H1 (cell line): Measurements from ENCODE around the gene RGS11. TPM values are rescaled to one million over a fixed set of nuclear protein-coding genes. Genes with fewer than 3 reads are reported as not detected.

ENCODE experiments used
- CTCF ChIA-PET: fragments of 300-600 bp; sonication (Branson Sonifier 250); formaldehyde crosslinking; loops from one replicate; lab custom pipeline; 2021; ENCODE audit not compliant: partially characterized antibody; lab: Charles Lee
- POLR2A ChIA-PET: fragments of 300-600 bp; sonication (Branson Sonifier 250); formaldehyde crosslinking; loops from one replicate; lab custom pipeline; 2021; ENCODE audit warnings: inconsistent platforms; ENCODE audit not compliant: partially characterized antibody; lab: Charles Lee
- DNase-seq, 2 experiments: peaks; one replicate each; pipeline versions ENCODE4 v3.0.0 to v3.0.0-alpha.2; 2010 to 2022; ENCODE audit warnings: low spot score in 2 of 2, low read depth in 1 of 2, mixed read lengths in 1 of 2
- FAIRE-seq: peaks from 2 replicates; lab custom pipeline; 2011; peaks lifted over from hg19 to GRCh38; lab: Jason Lieb, UNC
- H2AFZ ChIP-seq: 2 replicates; pipeline ENCODE4 v1.8.1; 2012; ENCODE audit warnings: low read length, inconsistent platforms
- H2AK5ac ChIP-seq: 2 replicates; pipeline ENCODE4 v1.6.1; 2013; ENCODE audit warnings: low read depth, low read length
- H2BK120ac ChIP-seq: replicated peaks from 2 replicates; pipeline ENCODE3; 2013; ENCODE audit warnings: low read depth, low read length, inconsistent platforms
- H2BK12ac ChIP-seq: 2 replicates; pipeline ENCODE4 v1.6.1; 2013; ENCODE audit warnings: low read depth, low read length
- H2BK15ac ChIP-seq: 2 replicates; pipeline ENCODE4 v1.6.1; 2013; ENCODE audit warnings: low read length
- H2BK20ac ChIP-seq: 2 replicates; pipeline ENCODE4 v1.6.1; 2013; ENCODE audit warnings: low read length
- H2BK5ac ChIP-seq: 2 replicates; pipeline ENCODE4 v1.6.1; 2013; ENCODE audit warnings: low read depth, low read length
- H3K14ac ChIP-seq: 2 replicates; pipeline ENCODE4 v1.6.1; 2013; ENCODE audit warnings: inconsistent platforms; ENCODE audit not compliant: insufficient read length
- H3K18ac ChIP-seq: 2 replicates; pipeline ENCODE4 v1.6.1; 2013; ENCODE audit warnings: low read length; ENCODE audit errors: extremely low read depth
- H3K23ac ChIP-seq: 2 replicates; pipeline ENCODE4 v1.6.1; 2013; ENCODE audit warnings: inconsistent platforms; ENCODE audit not compliant: insufficient read length
- H3K23me2 ChIP-seq: 2 replicates; pipeline ENCODE4 v1.6.1; 2013; ENCODE audit warnings: low read depth, low read length
- H3K27ac ChIP-seq: 2 replicates; pipeline ENCODE4 v1.6.1; 2011; ENCODE audit warnings: low read depth, low read length, inconsistent platforms
- H3K27me3 ChIP-seq, 4 experiments: replicated peaks in 1 of 4; 1 replicate in 1 of 4; 2 replicates in 3 of 4; pipeline versions ENCODE4 v1.6.1 to v1.8.1; 2011 to 2013; ENCODE audit warnings: low read length in 3 of 4, mild to moderate bottlenecking in 3 of 4, inconsistent platforms in 2 of 4, mixed read lengths in 2 of 4, moderate library complexity in 1 of 4; ENCODE audit not compliant: control insufficient read depth in 3 of 4, insufficient read depth in 3 of 4; ENCODE audit errors: extremely low read depth in 1 of 4
- H3K36me3 ChIP-seq, 4 experiments: 2 replicates each; pipeline versions ENCODE4 v1.6.1 to v1.8.1; 2011 to 2013; ENCODE audit warnings: mild to moderate bottlenecking in 4 of 4, low read length in 3 of 4, moderate library complexity in 2 of 4, control low read depth in 1 of 4, inconsistent platforms in 1 of 4; ENCODE audit not compliant: insufficient read depth in 4 of 4, control insufficient read depth in 2 of 4
- H3K4ac ChIP-seq: replicated peaks from 2 replicates; pipeline ENCODE3; 2013; ENCODE audit warnings: low read length, low read depth, mixed read lengths, inconsistent platforms; ENCODE audit not compliant: insufficient read length
- H3K4me1 ChIP-seq, 4 experiments: replicated peaks in 1 of 4; 1 replicate in 1 of 4; 2 replicates in 3 of 4; pipeline versions ENCODE4 v1.6.1 to v1.8.1; 2011 to 2013; ENCODE audit warnings: low read length in 3 of 4, inconsistent platforms in 2 of 4, mixed read lengths in 1 of 4; ENCODE audit not compliant: insufficient read depth in 4 of 4, control insufficient read depth in 3 of 4
- H3K4me2 ChIP-seq, 2 experiments: 2 replicates each; pipeline versions ENCODE4 v1.6.1 to v1.8.1; 2011 to 2013; ENCODE audit warnings: low read depth in 2 of 2, low read length in 2 of 2, control low read depth in 1 of 2, inconsistent platforms in 1 of 2, mild to moderate bottlenecking in 1 of 2; ENCODE audit not compliant: insufficient read depth in 1 of 2
- H3K4me3 ChIP-seq, 4 experiments: fragments of 200-600, 300-600 bp in 1 of 4; sonication (generic), shearing (Covaris generic), sonication (Bioruptor Twin) in 1 of 4; 2 replicates each; pipeline versions ENCODE4 v1.5.1 to v1.8.1; 2011 to 2016; ENCODE audit warnings: low read length in 4 of 4, low read depth in 3 of 4, control low read depth in 2 of 4, inconsistent platforms in 2 of 4, mild to moderate bottlenecking in 2 of 4, mixed read lengths in 1 of 4, moderate library complexity in 1 of 4; ENCODE audit not compliant: insufficient read depth in 2 of 4; ENCODE audit errors: extremely low read depth in 1 of 4
- H3K56ac ChIP-seq: replicated peaks from 2 replicates; pipeline ENCODE3; 2013; ENCODE audit warnings: low read depth, mild to moderate bottlenecking, mixed read lengths, low read length, inconsistent platforms; ENCODE audit not compliant: insufficient read length
- H3K79me1 ChIP-seq: 2 replicates; pipeline ENCODE4 v1.6.1; 2013; ENCODE audit warnings: low read depth, low read length, control low read depth
- H3K79me2 ChIP-seq, 2 experiments: 2 replicates each; pipeline versions ENCODE4 v1.6.1 to v1.8.1; 2012 to 2013; ENCODE audit warnings: low read length in 2 of 2, mild to moderate bottlenecking in 2 of 2, inconsistent platforms in 1 of 2; ENCODE audit not compliant: insufficient read depth in 2 of 2, control insufficient read depth in 1 of 2
- H3K9ac ChIP-seq, 4 experiments: replicated peaks in 1 of 4; 1 replicate in 1 of 4; 2 replicates in 3 of 4; pipeline versions ENCODE4 v1.6.1 to v1.8.1; 2011 to 2013; ENCODE audit warnings: low read depth in 3 of 4, low read length in 3 of 4, control low read depth in 2 of 4, mild to moderate bottlenecking in 2 of 4, moderate library complexity in 2 of 4, inconsistent platforms in 1 of 4; ENCODE audit errors: extremely low read depth in 1 of 4
- H3K9me3 ChIP-seq, 2 experiments: 2 replicates each; pipeline versions ENCODE4 v1.6.1 to v1.8.1; 2012 to 2013; ENCODE audit warnings: mild to moderate bottlenecking in 2 of 2, moderate library complexity in 2 of 2, control low read depth in 1 of 2, inconsistent platforms in 1 of 2, low read depth in 1 of 2, low read length in 1 of 2, mixed read lengths in 1 of 2; ENCODE audit not compliant: insufficient read depth in 2 of 2
- H4K20me1 ChIP-seq, 2 experiments: replicated peaks in 1 of 2; 2 replicates each; pipeline versions ENCODE3 to v1.8.1; 2011 to 2013; ENCODE audit warnings: inconsistent platforms in 2 of 2, low read length in 2 of 2, mild to moderate bottlenecking in 1 of 2; ENCODE audit not compliant: insufficient read depth in 2 of 2, control insufficient read depth in 1 of 2
- H4K5ac ChIP-seq: 2 replicates; pipeline ENCODE4 v1.6.1; 2013; ENCODE audit warnings: low read length, low read depth, mixed read lengths, inconsistent platforms; ENCODE audit not compliant: insufficient read length
- H4K8ac ChIP-seq: 2 replicates; pipeline ENCODE4 v1.8.0; 2013; ENCODE audit warnings: mild to moderate bottlenecking, moderate library complexity, low read length, inconsistent platforms; ENCODE audit not compliant: insufficient read depth; ENCODE audit errors: extremely low read depth
- H4K91ac ChIP-seq: replicated peaks from 2 replicates; pipeline ENCODE3; 2013; ENCODE audit warnings: low read length, mixed read lengths, inconsistent platforms; ENCODE audit not compliant: insufficient read length
- CHD1 ChIP-seq: IDR thresholded peaks from 2 replicates; pipeline ENCODE4 v1.6.1; 2012; ENCODE audit warnings: low read depth, low read length, improper control_type of control experiment
- HDAC6 ChIP-seq: IDR thresholded peaks from one replicate; pipeline ENCODE4 v1.7.1; 2012; ENCODE audit warnings: low read depth, mild to moderate bottlenecking, inconsistent platforms, low read length, moderate library complexity
- JUND ChIP-seq: IDR thresholded peaks from 2 replicates; pipeline ENCODE4 v1.6.1; 2011; ENCODE audit warnings: mild to moderate bottlenecking, improper control_type of control experiment, low read length
- PHF8 ChIP-seq: fragments of 200-600 bp; sonication (generic); conservative IDR thresholded peaks from 2 replicates; pipeline ENCODE4 v1.7.1; 2012; ENCODE audit warnings: low read depth, mild to moderate bottlenecking, inconsistent platforms, low read length, moderate library complexity
- RBBP5 ChIP-seq: IDR thresholded peaks from 2 replicates; pipeline ENCODE4 v1.7.1; 2012; ENCODE audit warnings: low read depth, mild to moderate bottlenecking, inconsistent platforms, low read length, moderate library complexity, borderline replicate concordance
- RFX5 ChIP-seq: IDR thresholded peaks from 2 replicates; pipeline ENCODE4 v1.6.1; 2011; ENCODE audit warnings: low read depth, low read length, improper control_type of control experiment, borderline replicate concordance
- SAP30 ChIP-seq: fragments of 300-600 bp; sonication (generic); IDR thresholded peaks from 2 replicates; pipeline ENCODE4 v1.7.1; 2012; ENCODE audit warnings: low read length, moderate library complexity, mild to moderate bottlenecking, inconsistent platforms; ENCODE audit not compliant: insufficient read depth, insufficient replicate concordance
- SP1 ChIP-seq: IDR thresholded peaks from 2 replicates; pipeline ENCODE4 v1.6.1; 2011; ENCODE audit warnings: low read depth, low read length
- SP4 ChIP-seq: IDR thresholded peaks from 2 replicates; pipeline ENCODE4 v1.6.1; 2012; ENCODE audit warnings: low read length, inconsistent platforms
- WGBS, 2 experiments: shearing (Covaris generic) in 1 of 2; methylation state at CpG; one replicate each; pipeline versions ENCODE4 v1.1.6 to v1.1.7; 2013 to 2015; ENCODE audit warnings: low lambda C conversion rate in 2 of 2, mixed read lengths in 2 of 2, inconsistent platforms in 1 of 2, low coverage in 1 of 2, missing lambda C conversion rate in 1 of 2; ENCODE audit not compliant: insufficient replicate concordance in 2 of 2, insufficient coverage in 1 of 2, insufficient read length in 1 of 2; ENCODE audit errors: extremely low coverage in 1 of 2, missing lambda C conversion rate in 1 of 2; 5-methylcytosine and 5-hydroxymethylcytosine counted together
- polyA plus RNA-seq, 7 experiments: library from polyadenylated mRNA; depleted of rRNA in 3 of 7; stranded (reverse) in 5 of 7; unstranded in 2 of 7; fragments of >200 nt in 5 of 7; fragments of 200-250 nt in 2 of 7; gene quantifications; 1 replicate in 5 of 7; 2 replicates in 1 of 7; 4 replicates in 1 of 7; pipeline versions ENCODE4 v1.2.1 to v1.2.3, GENCODE V29; 2011 to 2013; ENCODE audit warnings: missing spikeins in 2 of 7, mixed read lengths in 2 of 7
- total RNA-seq: library from RNA; stranded (reverse); fragmentation: NEBNext Ultra II Directional; extraction: Animal tissue kit (Norgen Biotek cat#: 25700); gene quantifications from 2 replicates; pipeline ENCODE4 v1.2.1, GENCODE V29; 2021

The RGS11 gene
- total and polyA plus RNA-seq, 2 of the 8 experiments (the other 6 are each of a cell fraction or from before 2014, with no cell fraction given) = 0.84 to 1.2 TPM

DNA sequence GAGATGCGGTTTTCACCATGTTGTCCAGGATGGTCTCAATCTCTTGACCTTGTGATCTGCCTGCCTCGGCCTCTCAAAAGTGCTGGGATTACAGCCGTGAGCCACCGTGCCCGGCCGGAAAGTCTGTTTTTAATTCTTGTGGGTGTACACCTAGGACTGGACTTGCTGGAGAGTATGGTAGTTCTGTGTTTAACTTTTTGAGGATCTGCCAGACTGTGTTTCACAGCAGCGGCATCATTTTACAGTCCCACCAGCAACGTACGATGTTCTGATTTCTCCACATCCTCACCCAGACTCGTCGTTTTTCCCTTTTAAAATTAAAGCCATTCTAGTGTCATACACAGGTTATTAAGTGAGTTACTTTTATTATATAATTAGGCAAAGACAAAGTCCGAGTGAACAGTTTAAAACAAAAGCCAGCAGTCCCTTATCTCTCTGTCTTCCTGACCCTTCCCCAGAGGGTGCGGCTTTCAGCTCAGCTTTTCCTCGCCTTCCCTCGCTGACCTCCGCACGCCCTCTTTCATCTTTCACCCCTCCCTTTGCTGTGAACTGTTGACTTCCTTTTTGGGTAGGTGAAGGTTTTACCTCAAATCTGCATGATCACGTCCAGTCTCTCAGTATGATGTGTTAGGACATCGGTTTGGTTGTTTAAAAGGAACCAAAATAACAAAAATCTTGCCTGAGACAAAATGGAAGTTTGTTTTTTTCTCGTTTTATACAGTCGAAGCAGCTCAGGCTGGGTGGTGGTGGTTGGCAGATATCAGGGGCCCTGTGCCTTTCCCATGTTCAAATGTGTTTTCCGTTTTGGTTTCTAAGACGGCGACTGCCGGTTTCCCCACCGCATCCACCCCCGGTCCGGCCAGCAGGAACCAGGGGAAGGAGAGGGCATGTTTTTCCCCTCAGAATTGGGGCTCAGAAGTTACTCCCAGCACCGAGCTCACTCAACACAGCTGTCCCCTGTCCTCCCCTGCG is 23.1 kb downstream of the RGS11 start:
- Histone ChIP-seq H3K9ac (no peak overlapping the region), H2BK12ac (no peak overlapping the region), H2BK20ac (no peak overlapping the region), H3K79me2 (no peaks in the 10 kb centered on the region), H3K18ac (no peak overlapping the region), H3K23ac (no peak overlapping the region), H3K27me3 (no peaks in the 10 kb centered on the region), H2AK5ac (no peak overlapping the region), H4K20me1 (peaks cover 2 to 7% of the 10 kb centered on the region in 2 experiments), H2AFZ (no peak overlapping the region), H2BK15ac (no peak overlapping the region), H4K8ac (no peak overlapping the region), H4K5ac (no peak overlapping the region), H3K4ac (no peak overlapping the region), H3K9me3 (no peaks in the 10 kb centered on the region), H3K14ac (no peak overlapping the region), H3K4me3 (no peak overlapping the region), H3K4me2 (no peak overlapping the region), H2BK5ac (no peak overlapping the region), H3K79me1 (no peaks in the 10 kb centered on the region; the same call in none of the 2 replicates), H3K27ac (no peak overlapping the region), H3K23me2 (no peaks in the 10 kb centered on the region), H3K56ac (no peak overlapping the region), H2BK120ac (no peak overlapping the region), H4K91ac (no peak overlapping the region), H3K36me3 (peaks cover 0 to 14% (median 3%) of the 10 kb centered on the region in 4 experiments; a peak in 4 of 8 replicates), H3K4me1 (no peaks in the 10 kb centered on the region)
- TF ChIP-seq JUND = no peak
- no peak for TF ChIP-seq RFX5
- no peak for TF ChIP-seq SAP30
- TF ChIP-seq SP1 = no peak
- no peak for TF ChIP-seq CHD1
- no peak for TF ChIP-seq HDAC6
- TF ChIP-seq SP4 = no peak
- no peak for TF ChIP-seq PHF8
- no peak for TF ChIP-seq RBBP5
- FAIRE-seq (no peak), DNase-seq (no peak)
- POLR2A ChIA-PET = interaction anchor here (1.0 to 2.3 kb wide), 3 partner anchors 17 to 24 kb away, joined by 4 to 6 read pairs (median 4); no protein-coding TSS in a partner anchor
- CTCF ChIA-PET = interaction anchor here (0.7 to 1.2 kb wide), 3 partner anchors 69 to 797 kb away, joined by 3 read pairs; no protein-coding TSS in a partner anchor
- 95% methylated on average over 30 of the region's 30 CpGs; no CpG with 5 or more reads in 1 of the 2 experiments for WGBS, 2 experiments
